AG09319 (cell line): ENCODE data around the gene HOXC10.

Experiments
- DNase-seq: peaks from one replicate; pipeline ENCODE4 v3.0.0-alpha.2; 2010; ENCODE audit warnings: low read depth; ENCODE audit errors: extremely low read depth
- CTCF ChIP-seq: IDR thresholded peaks from 2 replicates; pipeline ENCODE4 v1.5.1; 2011; ENCODE audit warnings: low read depth, mild to moderate bottlenecking, inconsistent platforms, low read length, moderate library complexity

The HOXC10 gene

GRCh38 chr12:54018468-54018984 lies 33.6 kb downstream of the HOXC10 start:
- DNase-seq, result no peak

DNA sequence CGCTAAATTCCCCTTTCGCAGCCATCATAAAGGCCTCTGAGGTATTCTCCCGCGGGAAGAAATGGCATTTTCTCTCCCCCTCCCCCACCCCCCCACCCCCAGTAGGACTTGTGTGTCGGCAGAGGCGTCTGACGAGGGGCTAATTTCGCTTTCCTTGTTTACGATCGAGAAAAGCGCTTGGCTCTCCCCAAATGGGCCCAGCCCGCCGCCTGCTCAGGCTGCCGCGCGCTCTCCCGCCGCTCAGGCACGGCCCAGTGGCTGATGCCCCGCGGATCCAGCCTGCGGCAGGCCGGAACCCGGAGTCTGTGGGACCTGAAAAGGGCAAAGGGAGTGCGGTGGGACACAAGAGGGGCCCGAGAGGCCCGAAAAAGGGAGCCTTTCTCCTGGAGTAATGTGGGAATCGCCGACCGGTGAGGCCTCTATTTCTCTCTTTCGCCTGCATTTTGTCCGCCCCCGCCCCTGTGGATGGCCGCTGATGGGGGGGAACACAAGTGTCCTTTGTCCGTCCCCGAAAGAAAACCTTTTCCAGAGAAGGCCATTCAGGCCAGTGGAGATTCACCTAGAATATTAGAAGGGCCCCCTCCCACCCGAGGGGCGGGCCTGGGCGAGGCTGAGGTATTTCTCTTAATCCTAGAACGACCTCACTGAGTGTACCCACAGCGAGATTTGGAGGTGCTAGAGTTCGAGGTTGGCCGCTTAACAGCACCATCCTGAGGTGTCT lies 34.3 kb downstream of the HOXC10 start:
- TF ChIP-seq CTCF, result no peak
- DNase-seq, result no peak

More at GRCh38 chr12:54018468-54018984, 33.6 kb downstream of the HOXC10 start:
- no peak for TF ChIP-seq CTCF

- TF ChIP-seq CTCF, result no peak
- DNase-seq, result no peak
Measured at GRCh38 chr12:54019924-54020590, 35.1 kb downstream of the HOXC10 start.

DNA sequence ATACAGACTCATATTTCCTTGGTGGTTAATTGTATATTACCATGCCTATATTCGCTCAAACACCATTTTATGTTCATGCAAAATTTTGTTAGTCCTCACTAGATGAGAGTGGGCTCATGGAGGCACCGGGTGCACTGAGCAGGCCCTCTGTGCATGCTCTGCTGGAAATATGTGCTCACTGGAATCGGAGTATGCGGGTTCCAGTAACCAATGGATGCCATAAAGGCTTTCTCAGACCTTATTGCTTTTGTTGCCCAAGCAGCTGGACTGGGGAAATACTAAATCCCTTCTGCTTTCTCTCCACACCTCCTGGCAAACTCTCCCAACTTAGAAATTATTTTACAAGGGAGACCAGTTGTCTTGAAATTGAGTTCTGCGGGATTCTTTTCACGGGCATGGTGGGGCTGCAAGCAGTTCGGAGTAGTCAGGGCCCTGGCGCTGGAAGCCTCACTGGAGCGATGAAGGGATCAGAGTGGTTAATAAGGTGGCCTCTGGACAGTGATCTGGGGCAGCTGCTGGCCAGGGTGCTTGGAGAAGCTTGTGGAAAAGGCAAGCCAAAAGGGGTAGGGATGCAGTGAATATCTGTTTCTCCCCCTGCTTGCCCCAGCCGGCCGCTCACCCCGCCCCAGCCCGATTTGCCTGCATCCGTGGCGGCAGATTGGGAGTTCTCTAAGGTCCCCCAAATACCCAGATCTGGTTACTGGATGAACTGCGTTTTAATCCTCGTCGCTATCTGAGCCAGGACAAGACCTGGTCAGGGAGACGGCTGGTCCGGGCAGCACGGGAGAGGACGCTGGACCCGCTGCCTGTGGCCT lies 35.9 kb downstream of the HOXC10 start:
- TF ChIP-seq CTCF, result no peak
- no peak for DNase-seq

GRCh38 chr12:54021432-54022013 lies 36.6 kb downstream of the HOXC10 start:
- DNase-seq, result no peak
- no peak for TF ChIP-seq CTCF

- TF ChIP-seq CTCF, result no peak
- DNase-seq, result no peak
Measured at GRCh38 chr12:54022960-54023884, 38.3 kb downstream of the HOXC10 start.
